Fibroblast of peridontal ligament (primary cell): ENCODE results near the gene DUSP28.

Source experiments
- DNase-seq: peaks from one replicate; pipeline ENCODE4 v3.0.0-alpha.2; 2010; ENCODE audit errors: extremely low read depth

DUSP28 gene

DNA sequence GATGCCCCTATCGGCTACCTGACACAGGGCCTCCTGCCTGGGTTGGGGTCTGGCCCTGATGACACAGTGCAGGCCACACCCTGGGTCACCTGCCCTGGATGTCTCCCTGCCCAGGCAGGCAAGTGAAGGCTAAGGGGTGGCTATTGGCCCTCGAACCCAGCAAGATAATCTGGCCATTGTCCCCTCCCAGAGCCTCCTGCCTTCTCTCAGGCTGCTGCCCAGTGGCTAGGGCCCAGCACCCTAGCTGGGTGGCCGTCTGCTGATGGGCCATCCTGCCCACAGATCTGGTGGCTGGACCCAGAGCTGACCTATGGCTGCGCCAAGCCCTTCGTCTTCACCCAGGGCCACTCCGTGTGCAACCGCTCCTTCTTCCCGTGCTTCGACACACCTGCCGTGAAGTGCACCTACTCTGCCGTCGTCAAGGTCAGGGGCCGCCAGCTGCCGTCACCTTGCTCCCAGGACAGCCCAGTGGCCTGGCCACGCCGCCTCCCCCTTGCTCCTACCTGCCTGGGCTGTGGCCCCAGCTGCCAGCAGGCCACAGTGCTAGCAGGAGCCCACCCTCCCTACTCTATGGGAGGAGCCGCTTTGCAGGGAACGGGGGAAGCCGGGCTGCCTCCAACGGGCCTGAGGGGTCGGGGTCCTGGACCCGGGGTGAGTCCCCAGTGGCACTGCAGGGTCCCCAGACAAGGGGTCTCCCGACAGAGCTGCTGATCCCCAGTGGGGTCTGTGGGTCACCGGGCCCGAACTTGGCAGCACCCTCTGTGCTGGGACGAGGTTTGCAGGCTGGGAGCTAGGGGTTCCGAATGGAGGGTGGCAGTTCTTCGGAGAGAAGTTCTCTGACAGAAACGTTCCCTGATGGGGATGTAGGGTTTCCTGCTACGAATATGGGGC is 12.2 kb downstream of the DUSP28 start:
- no peak for DNase-seq

DNA sequence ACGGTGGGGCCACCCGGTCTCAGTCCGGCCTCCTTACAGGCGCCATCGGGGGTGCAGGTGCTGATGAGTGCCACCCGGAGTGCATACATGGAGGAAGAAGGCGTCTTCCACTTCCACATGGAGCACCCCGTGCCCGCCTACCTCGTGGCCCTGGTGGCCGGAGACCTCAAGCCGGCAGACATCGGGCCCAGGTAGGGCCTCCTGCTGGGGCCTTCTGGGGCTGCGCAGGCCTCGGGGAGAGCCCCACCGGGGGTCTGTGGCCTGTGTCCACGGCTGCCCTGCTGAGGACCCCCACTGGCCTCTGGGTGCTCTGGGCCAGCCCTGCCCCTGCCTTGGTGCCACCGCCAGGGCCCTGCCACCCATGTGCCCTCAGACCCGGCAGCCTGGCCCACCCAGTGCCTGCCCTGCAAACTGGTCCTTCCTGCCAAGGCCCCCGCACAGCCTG is 12.9 kb downstream of the DUSP28 start:
- no peak for DNase-seq

DNA sequence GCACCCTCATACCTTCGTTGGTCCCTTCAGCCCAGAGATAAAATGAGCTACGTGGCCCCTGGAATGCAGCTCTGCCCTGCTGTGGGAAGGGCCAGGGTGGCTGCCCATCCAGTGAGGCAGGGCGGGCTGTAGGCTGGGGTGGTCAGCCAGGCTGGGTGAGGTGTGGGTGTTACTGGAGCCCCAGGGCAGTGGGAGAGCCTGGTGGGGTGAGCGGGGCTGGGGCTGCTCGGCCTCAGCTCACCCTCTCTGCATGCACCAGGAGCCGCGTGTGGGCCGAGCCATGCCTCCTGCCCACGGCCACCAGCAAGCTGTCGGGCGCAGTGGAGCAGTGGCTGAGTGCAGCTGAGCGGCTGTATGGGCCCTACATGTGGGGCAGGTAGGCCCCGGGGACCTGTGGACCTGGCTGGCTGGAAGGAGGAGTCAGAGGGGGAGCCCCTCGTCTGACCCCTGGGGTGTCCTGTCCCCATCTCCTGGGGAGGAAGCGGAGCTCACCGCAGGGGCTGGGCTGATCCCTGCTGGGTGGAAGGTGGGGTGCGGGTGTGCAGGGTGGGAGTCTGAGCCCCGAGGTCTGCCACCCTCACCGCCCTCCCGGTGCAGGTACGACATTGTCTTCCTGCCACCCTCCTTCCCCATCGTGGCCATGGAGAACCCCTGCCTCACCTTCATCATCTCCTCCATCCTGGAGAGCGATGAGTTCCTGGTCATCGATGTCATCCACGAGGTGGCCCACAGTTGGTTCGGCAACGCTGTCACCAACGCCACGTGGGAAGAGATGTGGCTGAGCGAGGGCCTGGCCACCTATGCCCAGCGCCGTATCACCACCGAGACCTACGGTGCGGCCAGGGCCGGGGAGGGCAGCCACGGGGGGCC is 13.6 kb downstream of the DUSP28 start:
- DNase-seq, result no peak

DNA sequence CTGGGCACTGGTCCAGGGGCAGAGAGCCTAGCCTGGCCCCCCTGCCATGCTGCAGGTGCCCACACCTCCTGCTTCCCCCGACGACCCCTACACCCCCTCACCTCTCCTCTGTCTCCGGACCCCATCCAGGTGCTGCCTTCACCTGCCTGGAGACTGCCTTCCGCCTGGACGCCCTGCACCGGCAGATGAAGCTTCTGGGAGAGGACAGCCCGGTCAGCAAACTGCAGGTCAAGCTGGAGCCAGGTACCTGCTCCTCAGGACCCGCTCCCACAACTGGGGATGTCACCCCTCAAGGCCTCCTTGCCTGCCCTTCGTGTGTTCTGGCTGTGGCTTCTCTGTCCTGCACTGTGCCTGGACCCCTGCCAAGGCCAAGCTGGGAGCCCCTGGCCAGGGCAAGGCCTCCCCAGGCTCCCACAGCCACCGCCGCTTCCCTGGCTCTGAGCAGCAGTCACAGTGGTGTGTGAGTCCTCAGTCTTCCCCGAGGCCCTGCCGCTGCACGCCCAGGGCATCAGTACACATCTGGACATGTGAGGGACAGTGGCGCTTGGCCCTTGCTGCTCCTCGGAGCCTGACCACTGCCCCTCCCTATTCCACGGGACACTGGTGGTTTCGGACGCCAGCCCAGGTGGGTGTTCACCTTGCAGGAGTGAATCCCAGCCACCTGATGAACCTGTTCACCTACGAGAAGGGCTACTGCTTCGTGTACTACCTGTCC is 14.4 kb downstream of the DUSP28 start:
- no peak for DNase-seq

DNA sequence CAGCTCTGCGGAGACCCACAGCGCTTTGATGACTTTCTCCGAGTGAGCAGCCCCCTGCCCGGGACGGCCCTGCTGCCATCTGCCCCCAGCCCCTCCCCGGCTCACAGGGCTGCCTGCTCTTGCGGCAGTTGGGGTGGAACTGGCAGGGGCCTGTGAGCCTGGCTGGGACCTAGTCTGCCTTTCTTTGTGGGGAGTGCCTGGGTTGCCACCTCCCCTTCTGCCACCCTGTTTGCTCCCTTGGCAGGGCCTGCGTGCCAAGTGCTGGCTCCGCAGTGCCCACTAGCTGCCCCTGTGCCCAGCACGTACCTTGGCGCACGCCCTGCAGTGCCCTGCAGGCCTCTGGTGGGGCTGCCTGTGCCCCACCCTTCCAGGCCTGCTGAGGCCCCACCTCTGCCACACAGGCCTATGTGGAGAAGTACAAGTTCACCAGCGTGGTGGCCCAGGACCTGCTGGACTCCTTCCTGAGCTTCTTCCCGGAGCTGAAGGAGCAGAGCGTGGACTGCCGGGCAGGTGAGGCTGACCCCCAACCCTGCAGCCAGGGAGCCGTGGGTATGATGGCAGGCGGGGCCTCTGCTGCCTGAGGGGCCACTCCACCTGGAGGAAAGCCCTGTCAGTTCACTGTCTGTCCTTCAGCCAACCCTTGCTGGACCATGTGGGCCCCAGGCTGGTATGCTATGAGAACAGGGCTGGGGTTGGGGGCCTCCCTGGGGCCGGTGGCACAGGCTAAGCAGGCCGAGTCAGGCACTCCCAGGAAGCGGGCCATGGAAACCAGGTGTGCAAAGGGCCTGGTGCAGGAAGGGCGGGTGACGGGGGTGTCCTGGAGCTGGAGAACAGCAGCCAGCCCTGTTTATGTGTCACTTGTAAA is 15.2 kb downstream of the DUSP28 start:
- no peak for DNase-seq

DNA sequence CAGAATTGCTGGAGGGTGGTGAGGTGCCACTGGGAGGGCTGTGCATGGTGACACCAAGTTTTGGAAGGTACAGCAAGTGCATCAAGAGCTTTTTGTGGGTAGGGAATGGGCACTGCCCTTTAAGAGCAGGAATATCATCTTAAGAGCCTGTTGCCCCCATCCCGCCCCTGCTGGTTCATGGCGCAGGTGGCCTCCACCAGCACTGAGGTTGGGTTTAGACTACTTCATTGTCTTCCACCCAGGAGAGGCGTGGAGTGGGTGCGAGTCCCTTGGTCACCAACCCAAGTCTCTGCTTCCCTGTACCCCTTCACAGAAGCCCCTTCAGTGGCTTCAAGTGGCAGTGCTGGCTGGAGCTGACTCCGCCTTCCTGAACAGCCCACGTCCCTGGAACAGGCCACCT is 15.9 kb downstream of the DUSP28 start:
- DNase-seq, result no peak

DNA sequence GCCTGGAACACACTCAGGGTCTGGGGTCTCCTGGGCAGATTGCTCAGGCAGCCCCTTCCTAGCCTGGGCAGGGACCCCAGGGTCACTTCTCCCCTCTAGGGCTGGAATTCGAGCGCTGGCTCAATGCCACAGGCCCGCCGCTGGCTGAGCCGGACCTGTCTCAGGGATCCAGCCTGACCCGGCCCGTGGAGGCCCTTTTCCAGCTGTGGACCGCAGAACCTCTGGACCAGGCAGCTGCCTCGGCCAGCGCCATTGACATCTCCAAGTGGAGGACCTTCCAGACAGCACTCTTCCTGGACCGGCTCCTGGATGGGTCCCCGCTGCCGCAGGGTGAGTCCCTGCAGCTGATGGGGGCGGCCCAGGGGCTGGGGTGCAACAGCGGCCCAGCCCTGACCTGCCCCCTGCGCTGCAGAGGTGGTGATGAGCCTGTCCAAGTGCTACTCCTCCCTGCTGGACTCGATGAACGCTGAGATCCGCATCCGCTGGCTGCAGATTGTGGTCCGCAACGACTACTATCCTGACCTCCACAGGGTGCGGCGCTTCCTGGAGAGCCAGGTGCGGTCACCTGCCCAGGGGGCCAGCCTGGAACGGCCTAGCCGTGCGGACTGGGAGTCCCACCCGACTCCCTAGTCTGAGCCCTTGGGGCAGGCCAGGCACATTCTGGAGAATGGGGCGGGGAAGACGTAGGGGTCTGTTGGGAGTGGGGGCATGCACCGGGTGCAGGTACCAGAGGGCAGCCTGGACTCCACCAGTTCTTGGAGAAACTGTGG is 16.5 kb downstream of the DUSP28 start:
- no peak for DNase-seq

DNA sequence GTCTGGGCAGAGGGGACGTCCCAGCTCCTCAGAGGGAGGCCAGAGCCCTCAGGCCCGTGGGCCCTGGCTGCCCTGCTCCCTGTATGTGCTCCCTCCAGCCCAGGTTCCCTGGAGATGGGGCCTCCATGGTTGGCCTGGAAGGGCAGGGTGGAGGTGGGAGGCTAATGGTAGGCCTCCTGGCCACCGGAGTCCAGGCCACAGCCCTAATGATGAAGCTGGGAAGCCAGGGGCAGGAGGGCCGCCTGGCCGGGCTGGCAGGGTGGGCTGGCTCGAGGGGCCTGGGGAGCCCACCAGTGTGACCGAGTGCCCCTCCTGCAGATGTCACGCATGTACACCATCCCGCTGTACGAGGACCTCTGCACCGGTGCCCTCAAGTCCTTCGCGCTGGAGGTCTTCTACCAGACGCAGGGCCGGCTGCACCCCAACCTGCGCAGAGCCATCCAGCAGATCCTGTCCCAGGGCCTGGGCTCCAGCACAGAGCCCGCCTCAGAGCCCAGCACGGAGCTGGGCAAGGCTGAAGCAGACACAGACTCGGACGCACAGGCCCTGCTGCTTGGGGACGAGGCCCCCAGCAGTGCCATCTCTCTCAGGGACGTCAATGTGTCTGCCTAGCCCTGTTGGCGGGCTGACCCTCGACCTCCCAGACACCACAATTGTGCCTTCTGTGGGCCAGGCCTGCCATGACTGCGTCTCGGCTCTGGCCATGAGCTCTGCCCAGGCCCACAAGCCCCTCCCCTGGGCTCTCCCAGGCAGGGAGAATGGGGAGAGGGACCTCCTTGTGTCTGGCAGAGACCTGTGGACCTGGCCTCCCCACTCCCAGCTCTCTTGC is 17.3 kb downstream of the DUSP28 start:
- no peak for DNase-seq

DNA sequence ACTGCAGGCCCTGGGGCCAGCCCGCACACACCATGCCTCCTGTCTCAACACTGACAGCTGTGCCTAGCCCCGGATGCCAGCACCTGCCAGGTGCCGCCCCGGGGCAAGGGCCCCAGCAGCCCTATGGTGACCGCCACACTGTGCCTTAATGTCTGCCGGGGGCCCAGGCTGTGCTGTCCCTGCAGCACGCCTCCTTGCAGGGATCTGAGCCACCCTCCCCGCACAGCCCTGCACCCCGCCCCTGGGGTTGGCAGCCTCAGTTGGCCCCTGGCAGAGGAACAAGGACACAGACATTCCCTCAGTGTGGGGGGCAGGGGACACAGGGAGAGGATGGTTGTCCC is 17.9 kb downstream of the DUSP28 start:
- DNase-seq, result no peak

DNA sequence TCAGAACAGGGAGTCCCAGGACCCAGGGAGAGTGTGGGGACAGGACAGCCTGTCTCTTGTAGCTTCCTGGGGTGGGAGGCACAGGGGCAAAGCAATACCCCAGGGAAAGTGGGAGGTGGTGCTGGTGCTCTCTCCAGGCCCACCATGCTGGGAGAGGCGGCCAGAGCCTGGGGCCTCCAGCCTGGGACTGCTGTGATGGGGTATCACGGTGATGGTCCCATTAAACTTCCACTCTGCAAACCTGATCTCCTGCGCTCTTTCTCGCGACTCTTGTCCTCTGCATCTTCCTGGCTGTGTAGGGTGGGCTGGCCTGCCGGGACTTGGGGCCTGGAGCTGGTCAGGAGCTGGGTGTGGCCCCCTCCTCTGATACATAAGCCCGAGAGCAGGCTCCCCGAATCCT is 18.3 kb downstream of the DUSP28 start:
- DNase-seq, result no peak

DNA sequence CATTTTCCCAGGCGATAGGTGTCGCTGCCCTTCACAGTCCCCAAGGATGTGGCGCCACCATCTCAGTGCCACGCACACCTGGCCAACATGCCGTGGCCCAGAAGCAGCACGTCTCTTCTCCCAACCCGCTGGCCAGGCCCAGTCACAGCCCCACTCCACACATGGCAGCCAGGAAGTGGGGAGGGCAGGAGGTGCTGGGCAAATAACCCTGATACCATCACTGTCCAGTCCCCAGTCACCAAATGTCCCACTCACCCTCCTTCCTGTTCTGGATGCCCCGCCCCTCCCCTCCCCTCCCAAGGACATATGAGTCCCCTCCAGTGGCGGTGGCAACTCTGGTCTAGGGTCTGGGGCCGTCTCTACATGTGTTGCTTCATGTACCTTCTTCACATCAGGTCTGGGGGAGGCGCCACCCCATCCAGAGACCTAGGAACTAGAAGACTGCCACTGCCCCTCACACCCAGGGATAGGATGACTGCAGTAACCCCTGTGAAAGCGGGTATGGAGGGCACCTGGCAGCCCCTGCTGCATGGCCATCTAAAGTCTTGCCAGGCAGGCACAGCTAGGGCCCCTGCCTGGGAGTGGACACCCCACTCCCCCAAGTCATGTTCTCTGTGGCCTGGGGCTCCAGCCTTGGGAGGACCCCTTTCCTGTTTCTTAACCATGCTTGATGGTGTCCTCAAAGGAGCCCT is 19.1 kb downstream of the DUSP28 start:
- no peak for DNase-seq

DNA sequence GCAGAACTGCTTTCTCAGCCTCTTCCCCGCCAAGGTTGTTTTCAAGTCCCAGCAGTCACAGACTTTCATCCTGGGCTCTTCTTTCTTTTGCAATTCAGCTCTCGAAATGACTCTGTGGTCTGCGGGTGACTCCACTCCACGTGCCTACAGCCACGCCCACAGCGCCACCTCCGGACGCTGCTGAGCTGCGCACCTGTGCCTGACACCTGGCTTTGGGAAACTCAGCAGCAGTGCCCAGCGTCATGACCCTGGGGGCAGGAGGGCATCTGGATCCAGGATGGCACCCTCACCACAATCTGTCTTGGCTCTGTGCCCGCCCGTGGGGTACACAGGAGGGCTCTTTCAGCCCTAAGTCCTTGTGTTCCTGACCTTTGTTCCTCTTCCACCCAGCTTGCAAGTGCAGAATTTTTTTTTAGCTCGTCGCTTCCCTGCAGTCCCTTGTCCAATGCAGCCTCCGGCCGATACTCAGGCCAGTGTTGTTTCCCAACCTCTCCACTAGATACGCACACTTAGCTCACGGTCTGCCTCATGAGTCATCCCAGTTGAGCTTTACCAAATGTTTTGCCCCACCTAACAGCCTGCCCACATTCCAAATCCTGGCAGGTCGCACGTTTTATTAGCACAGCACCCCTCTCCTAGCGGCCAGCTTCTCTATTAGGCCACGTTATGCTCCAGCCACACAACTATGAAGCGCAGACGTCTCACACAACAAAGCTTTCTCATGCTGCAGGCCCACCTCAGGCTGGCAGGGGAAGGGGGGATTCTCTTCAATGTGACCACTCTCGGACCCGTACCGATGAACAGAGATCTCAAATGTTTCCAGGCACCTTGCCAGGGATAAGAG is 19.8 kb downstream of the DUSP28 start:
- DNase-seq, result peak; percentile 61

DNA sequence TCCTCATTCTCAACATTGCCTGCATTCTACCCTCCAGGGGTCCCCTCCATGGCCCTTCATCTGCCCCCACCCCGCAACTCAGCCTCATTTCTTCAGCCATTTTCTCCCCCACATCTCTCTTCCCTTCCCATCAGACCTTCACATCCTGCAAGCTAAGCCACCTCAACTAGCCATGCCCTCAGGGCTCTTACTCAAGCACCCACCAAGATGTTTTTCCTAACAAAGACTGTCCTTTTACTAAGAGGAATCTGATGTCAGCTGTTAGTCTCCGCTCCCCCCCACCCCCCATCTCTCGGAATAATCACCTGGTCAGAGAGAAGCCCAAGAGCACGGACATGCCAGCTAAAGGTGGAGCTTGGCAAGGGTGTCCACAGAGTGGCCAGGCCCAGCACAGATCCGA is 21.7 kb downstream of the DUSP28 start:
- DNase-seq, result no peak

DNA sequence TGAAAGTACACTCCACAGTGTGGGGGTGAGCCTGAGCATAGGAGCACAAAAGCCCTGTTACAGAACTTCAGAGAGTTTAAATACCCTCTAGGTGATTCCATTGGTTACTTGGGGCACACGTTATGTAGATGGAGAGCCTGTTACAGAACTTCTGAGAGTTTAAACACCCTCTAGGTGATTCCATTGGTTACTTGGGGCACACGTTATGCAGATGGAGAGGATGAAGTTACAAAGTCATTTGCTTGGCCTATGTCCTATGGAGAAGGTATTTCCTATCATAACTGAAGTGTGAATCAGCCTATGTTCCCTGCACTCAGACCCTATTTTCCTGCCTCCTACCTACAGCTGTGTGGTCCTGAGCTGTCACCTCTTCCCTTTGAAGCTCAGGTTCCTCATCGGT is 22.6 kb downstream of the DUSP28 start:
- DNase-seq, result no peak

DNA sequence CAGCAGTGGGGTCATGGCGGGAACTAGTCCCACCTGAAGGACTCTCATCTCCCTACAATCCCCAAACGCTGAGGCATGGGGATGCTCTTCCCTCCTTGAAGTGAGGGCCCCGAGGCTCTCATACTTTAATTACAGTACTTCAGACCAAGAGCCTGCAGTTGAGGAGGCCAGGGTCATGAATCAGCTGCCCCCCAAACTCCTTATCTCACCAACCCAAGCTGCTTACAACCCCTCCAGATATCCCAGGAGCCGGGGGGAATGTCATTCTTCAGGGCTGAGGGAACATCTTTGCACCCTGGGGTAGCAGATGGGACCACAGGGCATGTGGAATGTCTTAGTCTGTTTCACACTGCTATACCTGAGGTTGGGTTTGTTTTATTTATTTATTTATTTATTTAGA is 23.6 kb downstream of the DUSP28 start:
- DNase-seq, result no peak

DNA sequence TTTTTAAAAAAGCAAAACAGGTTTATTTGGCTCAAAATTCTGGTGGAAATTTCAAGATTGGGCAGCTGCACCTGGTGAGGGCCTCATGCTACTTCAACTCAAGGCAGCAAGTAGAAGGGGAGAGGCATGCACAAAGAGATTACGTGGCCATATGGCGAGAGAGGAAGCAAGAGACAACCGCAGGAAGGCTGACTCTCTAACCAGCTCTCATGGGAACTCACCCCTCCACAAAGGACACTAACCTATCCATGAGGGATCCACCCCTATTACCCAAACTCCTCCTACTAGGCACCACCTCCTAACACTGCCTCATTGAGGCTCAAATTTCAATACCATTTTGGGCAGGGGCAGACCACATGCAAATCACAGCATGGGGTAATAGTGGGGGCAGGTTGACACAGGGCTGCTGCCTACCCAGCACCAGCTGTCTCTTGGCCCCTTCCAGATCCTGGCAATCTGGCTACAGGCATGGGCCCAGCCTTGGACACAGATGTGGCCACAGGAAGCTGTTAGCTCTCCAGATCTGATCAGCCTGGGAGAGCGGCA is 24.4 kb downstream of the DUSP28 start:
- no peak for DNase-seq

DNA sequence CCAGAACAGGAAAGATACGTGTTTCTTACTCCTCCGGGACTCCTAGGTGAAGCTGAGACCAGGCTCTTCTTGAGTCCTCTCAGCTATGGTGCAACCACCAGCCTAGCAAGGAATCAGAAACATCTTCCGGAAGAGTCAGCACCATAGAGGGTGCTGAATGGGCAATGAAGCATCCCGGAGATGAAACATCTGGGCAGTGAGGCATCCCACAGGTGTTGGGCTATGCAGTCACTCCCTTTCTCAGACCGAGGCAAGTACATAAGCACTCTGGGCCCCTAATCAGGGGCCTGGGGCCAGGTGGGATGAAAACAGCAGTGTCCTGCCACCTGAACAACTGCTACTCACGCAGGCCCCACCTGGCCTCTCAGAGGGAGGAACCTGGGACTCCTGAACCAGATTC is 24.9 kb downstream of the DUSP28 start:
- no peak for DNase-seq

DNA sequence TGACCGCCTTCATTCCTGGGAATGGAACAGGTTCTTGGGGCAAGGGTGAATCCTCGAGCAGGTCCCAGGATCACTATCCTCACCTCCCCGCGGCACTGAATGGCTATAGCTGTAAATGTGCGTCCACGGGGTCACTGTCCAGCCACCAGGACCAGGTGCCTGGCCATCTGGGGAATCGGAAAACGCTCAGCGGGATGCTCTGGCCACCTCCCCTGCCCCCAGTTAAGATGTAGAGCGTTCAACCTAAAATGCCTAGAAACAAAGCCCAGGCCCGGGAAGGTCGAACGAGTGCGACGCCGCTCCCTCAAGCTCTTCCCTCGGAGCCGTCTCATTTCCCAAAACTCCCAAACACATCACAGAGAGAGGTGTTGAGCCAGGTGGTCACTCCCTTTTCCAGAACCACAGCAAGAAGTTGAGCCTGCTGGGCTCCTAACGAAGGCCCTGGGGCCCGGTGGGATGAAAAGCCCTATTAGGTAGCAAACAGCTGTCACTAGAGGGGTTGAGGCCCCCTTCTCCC is 25.6 kb downstream of the DUSP28 start:
- no peak for DNase-seq
